Measurements from ENCODE around the gene ZNF595.
"Not testable (repeated sequence)": the region's sequence is repeated elsewhere in the genome, so short reads cannot be mapped to it uniquely, and the experiment has no call there.

ZNF595 gene

GRCh38 chr4:52804-53479 lies at the start of gene ZNF595:
Gene ZNF595, plus strand, starts transcription at chr4:53321. Its CDS starts 168 bp downstream, at chr4:53489.
- DNase-seq: peak; percentile 20

DNA sequence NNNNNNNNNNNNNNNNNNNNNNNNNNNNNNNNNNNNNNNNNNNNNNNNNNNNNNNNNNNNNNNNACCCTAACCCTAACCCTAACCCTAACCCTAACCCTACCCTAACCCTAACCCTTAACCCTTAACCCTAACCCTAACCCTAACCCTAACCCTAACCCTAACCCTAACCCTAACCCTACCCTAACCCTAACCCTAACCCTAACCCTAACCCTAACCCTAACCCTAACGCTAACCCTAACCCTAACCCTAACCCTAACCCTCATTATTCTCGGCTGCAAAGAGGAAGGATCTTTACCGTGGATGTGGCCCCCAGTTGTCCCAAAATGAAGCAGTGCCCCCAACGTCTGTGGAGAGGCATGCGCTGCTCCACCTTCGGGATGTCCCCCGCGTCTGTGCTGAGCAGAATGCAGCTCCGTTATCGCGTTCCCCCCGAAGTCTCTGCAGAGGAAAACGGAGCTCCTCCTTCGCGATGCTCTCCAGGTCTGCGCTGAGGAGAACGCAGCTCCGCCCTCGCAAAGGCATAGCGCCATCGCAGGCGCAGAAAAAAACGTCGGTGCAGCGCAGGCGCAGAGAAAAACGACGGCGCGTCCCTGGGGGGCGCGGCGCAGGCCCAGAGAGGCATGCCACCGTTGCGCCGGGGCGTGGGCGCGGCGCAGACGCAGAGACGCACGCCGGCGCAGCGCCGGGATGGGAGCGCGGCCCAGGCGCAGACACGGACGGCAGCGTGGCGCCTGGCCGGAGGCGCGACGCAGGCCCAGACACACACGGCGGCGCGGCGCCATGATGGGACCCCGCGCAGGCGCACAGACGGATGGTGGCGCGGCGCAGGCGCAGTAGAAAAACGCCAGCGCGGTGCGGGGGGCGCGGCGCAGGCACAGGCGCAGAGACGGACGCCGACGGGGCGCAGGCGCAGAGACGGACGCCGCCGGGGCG lies 42.9 kb upstream of the ZNF595 start:
- DNase-seq: not testable (repeated sequence)

- DNase-seq: not testable (repeated sequence)
Observed at GRCh38 chr4:11095-11815, 41.9 kb upstream of the ZNF595 start.

GRCh38 chr4:11816-12417 lies 41.2 kb upstream of the ZNF595 start:
- DNase-seq: peak; percentile 26

GRCh38 chr4:18128-18527 lies 35.0 kb upstream of the ZNF595 start:
- DNase-seq: not testable (repeated sequence)

GRCh38 chr4:18589-18988 lies 34.5 kb upstream of the ZNF595 start:
- not testable (repeated sequence) for DNase-seq

DNA sequence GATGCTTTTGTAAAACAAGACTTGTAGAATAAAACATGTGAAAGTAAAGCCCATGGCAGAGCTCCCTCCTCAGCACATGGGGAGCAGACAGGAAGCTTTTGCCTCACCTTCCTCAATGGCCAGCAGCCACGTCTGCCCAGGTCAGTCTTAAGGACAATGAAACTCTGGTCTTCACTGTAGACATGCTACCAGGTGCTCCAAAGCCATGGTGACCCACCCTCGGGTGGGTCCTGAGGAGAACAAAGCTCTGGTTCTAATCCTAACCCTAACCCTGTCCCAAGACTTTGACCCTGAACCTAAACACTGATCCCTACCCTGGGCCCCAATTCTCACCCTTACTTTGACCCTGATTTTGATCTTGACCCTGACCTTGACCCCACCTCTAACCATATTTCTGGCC lies 30.2 kb upstream of the ZNF595 start:
- DNase-seq: not testable (repeated sequence)

GRCh38 chr4:24359-24758 lies 28.8 kb upstream of the ZNF595 start:
- not testable (repeated sequence) for DNase-seq

DNA sequence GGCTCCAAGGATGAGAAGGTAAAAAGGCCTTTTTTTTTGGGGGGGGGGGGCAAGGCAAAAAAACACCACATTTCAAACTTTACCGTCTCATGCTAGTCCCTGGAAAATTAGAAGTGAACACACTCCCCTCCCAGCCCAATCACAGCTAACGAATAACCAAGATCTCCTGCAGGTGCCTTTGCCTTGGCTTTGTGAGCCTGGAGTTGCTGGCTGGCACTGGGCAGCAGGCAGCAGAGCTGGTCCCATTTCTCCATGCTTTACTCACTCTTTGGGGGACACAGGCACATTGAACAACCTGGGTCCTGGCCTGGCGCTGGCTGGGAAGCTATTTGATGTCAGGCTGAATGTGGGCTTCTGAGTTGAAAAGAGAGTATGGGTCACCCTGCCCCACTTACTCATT lies 25.6 kb upstream of the ZNF595 start:
- not testable (repeated sequence) for DNase-seq

GRCh38 chr4:28767-29542 lies 24.2 kb upstream of the ZNF595 start:
- DNase-seq: peak; percentile 14

GRCh38 chr4:33314-33713 lies 19.8 kb upstream of the ZNF595 start:
- not testable (repeated sequence) for DNase-seq

- DNase-seq: not testable (repeated sequence)
Observed at GRCh38 chr4:36559-37415, 16.3 kb upstream of the ZNF595 start.

DNA sequence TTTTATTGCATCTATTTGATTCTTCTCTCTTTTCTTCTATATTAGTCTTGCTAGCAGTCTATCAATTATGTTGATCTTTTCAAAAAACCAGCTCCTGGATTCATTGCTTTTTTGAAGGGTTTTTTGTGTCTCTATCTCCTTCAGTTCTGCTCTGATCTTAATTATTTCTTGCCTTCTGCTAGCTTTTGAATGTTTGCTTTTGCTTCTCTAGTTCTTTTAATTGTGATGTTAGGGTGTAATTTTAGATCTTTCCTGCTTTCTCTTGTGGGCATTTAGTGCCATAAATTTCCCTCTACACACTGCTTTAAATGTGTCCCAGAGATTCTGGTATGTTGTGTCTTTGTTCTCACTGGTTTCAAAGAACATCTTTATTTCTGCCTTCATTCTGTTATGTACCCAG lies 14.9 kb upstream of the ZNF595 start:
- not testable (repeated sequence) for DNase-seq

- DNase-seq: not testable (repeated sequence)
Observed at GRCh38 chr4:43375-43774, 9.7 kb upstream of the ZNF595 start.

DNA sequence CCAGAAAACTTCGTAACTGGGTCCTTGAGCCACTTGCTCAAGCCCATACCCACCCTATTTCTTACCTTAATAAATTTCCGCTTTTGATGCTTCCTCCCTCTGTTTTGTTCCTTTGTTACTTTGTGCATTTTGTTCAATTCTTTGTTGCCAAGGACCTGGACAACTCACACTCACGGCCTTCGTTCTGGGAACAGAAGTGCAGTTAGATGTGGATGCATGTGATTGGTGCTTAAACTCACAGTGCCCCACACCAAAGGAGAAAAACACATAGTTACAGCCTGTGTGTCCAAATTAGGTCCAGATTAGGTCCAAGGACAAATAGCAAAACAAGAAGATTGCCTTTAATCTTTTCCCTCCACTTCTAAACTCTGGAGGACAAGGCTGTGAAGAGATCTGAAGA lies 1.9 kb upstream of the ZNF595 start:
- DNase-seq: not testable (repeated sequence)

GRCh38 chr4:51655-52277 lies 1.4 kb upstream of the ZNF595 start:
- not testable (repeated sequence) for DNase-seq

DNA sequence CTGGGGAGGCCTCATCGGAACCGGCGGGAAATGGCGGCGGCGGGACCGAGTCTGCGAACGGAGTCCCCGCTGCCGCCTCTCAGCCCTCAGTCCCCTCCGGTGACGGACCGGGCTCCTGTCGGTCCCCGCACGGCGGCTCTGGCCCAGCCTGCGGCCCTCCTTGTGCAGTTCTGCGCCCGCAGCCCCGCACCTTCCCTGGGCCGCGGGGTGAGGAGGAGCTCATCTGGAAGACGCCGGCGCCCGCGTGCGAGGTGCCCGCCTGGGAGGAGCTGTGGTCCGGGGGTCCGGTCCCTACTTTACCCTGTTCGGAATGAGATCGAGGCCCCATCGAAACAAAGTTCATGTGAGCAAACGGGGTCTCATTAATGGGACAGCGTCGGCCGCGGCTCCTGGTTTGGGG lies 400 bp downstream of the ZNF595 start:
- not testable (repeated sequence) for DNase-seq

DNA sequence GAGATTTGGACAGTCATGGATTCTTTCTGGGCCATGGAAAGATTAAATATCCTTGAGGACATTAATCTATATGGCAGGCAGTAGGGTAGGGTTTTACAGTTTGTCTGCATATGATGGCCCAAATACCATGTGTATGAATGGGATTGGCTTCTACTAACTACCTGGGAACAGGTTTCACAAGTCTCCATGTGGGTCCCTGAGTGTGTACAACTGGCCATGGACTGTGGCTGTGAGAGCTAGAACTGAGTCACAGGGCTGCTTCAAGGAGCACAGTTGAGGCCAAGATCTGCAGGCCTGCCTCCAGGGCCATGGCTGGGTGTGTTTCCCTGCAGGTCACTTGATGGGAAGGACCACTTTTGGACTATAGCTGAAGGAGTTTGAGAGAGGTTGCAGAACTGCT lies 11.6 kb downstream of the ZNF595 start:
- not testable (repeated sequence) for DNase-seq

DNA sequence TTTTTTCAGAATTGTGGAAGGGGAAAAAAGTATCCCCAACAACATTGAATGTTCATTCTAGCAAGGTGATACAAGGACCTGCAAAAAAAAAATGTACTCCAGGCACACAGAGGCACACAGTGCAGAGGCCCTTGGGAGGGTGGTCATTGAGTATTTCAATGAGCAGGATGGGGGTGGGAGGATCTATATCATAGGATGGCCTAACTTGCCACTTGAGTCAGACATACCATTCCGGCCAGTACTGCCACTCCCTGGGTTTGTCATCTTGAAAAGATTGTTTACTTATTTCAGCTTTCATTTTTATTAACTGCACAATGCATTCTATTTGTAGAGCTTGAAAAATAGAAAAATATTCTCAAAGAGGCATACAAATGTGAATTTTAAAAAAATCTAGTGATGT lies 18.7 kb downstream of the ZNF595 start:
- no peak for DNase-seq

DNA sequence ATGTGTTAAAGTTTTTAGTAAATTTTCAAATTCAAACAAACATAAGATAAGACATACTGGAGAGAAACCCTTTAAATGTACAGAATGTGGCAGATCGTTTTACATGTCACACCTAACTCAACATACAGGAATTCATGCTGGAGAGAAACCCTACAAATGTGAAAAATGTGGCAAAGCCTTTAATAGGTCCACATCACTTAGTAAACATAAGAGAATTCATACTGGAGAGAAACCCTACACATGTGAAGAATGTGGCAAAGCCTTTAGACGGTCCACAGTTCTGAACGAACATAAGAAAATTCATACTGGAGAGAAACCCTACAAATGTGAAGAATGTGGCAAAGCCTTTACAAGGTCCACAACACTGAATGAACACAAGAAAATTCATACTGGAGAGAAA lies 32.8 kb downstream of the ZNF595 start:
- no peak for DNase-seq
